HG03565 (cell line): ENCODE measurements around the gene PHLDB1.
"Not testable (repeated sequence)": the region's sequence is repeated elsewhere in the genome, so short reads cannot be mapped to it uniquely, and the experiment has no call there.

Source experiments
- ATAC-seq: cut with Tn5 transposase; IDR thresholded peaks from one replicate; pipeline ENCODE4 v1.9.1; 2021; ENCODE audit warnings: mild to moderate bottlenecking, moderate library complexity; ENCODE audit not compliant: unreplicated experiment

Gene PHLDB1

GRCh38 chr11:118607401-118608359 is at the start of gene PHLDB1:
TSS of gene PHLDB1 (plus strand) at chr11:118607615. CDS start at chr11:118613837, 6,222 bp downstream.
- no peak for ATAC-seq

GRCh38 chr11:118560806-118561205 is 46.6 kb upstream of the PHLDB1 start:
- no peak for ATAC-seq

GRCh38 chr11:118565051-118565450 is 42.4 kb upstream of the PHLDB1 start:
- ATAC-seq: no peak

- ATAC-seq: no peak
Observed at GRCh38 chr11:118569670-118570069, 37.7 kb upstream of the PHLDB1 start.

GRCh38 chr11:118570787-118571186 is 36.6 kb upstream of the PHLDB1 start:
- no peak for ATAC-seq

GRCh38 chr11:118571701-118572060 is 35.7 kb upstream of the PHLDB1 start:
- ATAC-seq: not testable (repeated sequence)

- ATAC-seq: no peak
Observed at GRCh38 chr11:118572061-118572980, 35.1 kb upstream of the PHLDB1 start, which contains the start of gene ARCN1. TSS of gene ARCN1 (plus strand) at chr11:118572409. CDS start at chr11:118572548, 139 bp downstream.

GRCh38 chr11:118572981-118573550 is 34.3 kb upstream of the PHLDB1 start:
- no peak for ATAC-seq

GRCh38 chr11:118574636-118575035 is 32.8 kb upstream of the PHLDB1 start:
- ATAC-seq: no peak

- not testable (repeated sequence) for ATAC-seq
Observed at GRCh38 chr11:118577995-118578394, 29.4 kb upstream of the PHLDB1 start.

GRCh38 chr11:118581057-118581456 is 26.4 kb upstream of the PHLDB1 start:
- no peak for ATAC-seq

- ATAC-seq: no peak
Observed at GRCh38 chr11:118587952-118588351, 19.5 kb upstream of the PHLDB1 start.

GRCh38 chr11:118592616-118593367 is 14.6 kb upstream of the PHLDB1 start:
- ATAC-seq: no peak

- ATAC-seq: not testable (repeated sequence)
Observed at GRCh38 chr11:118594984-118595383, 12.4 kb upstream of the PHLDB1 start.

GRCh38 chr11:118596224-118597146 is 10.9 kb upstream of the PHLDB1 start:
- no peak for ATAC-seq

- no peak for ATAC-seq
Observed at GRCh38 chr11:118597556-118597955, 9.9 kb upstream of the PHLDB1 start.

GRCh38 chr11:118602331-118602730 is 5.1 kb upstream of the PHLDB1 start:
- ATAC-seq: no peak

GRCh38 chr11:118603709-118604108 is 3.7 kb upstream of the PHLDB1 start:
- not testable (repeated sequence) for ATAC-seq

GRCh38 chr11:118604566-118604965 is 2.8 kb upstream of the PHLDB1 start:
- ATAC-seq: no peak
